NK-92 treated with Interleukin-12 subunit alpha and Interleukin-12 subunit beta, amount 100 ng/mL, for 24 hours (cell line): ENCODE measurements around the gene STUM.

Experiments
- DNase-seq: peaks from one replicate; lab custom pipeline; 2025; lab: John Stamatoyannopoulos, UW

The STUM gene

GRCh38 chr1:226533220-226533619, 15.3 kb upstream of the STUM start:
- no peak for DNase-seq

DNA sequence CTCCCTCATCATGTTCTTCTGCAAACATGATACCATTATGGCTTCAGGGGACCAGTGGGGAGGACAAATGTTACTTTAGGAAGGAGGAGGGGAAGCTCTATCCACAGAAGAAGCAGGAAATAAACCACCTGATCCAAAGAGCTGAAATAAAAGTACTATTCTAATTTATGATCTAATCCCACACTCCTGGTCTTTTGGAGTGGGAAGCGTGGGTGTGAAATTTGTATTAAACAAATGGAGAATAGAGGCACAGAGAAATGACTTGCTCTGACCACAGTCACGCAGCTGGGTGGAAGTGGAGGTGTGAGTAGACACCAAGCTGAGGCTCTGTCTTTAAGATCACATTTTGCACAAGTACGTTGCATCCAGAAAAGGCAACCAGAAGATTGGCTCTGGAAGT, 14.5 kb upstream of the STUM start:
- DNase-seq, result no peak

DNA sequence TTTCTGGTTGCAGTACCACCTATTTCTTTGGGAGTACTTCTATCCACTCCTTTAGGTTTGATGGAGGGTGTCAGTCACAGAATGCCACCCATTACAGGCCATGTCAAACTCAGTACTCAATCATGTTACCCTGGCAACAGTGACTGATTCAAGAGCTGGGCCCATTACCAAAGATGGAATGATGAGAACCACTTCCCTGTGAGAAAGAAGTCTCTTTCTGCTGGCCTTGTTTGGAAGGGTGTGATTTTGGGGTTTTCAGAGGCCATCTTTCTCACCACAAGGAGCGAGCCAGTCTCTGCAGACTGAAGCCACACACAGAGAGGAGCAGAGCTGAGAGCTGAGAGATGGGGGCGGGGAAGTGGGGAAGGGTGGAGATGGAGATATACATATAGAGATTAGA, 13.9 kb upstream of the STUM start:
- no peak for DNase-seq

- DNase-seq, result no peak
Observed at GRCh38 chr1:226535666-226536065, 12.9 kb upstream of the STUM start.

DNA sequence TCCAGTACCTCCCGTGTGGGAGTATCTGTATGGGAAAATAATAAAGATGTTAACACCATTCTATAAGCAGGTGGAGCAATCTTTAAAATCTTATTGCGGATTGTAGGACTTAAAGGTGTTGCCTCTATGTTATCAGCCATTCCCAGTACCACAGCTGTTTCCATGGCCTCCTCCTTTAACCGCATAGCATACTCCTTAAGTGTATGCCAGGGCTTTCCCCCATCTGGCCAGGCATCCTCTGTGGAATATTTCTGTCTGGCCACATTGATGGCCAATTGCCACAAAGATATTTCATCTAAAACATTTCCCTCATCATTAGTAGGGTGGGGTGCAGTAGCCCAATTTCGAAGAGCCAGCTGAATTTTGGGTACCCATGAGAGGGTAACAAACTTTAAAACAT, 7.3 kb upstream of the STUM start:
- no peak for DNase-seq

GRCh38 chr1:226541631-226542622, 6.6 kb upstream of the STUM start:
- DNase-seq, result no peak

- DNase-seq, result no peak
Observed at GRCh38 chr1:226542623-226543103, 5.9 kb upstream of the STUM start.

GRCh38 chr1:226545836-226546596, 2.5 kb upstream of the STUM start:
- DNase-seq, result no peak

DNA sequence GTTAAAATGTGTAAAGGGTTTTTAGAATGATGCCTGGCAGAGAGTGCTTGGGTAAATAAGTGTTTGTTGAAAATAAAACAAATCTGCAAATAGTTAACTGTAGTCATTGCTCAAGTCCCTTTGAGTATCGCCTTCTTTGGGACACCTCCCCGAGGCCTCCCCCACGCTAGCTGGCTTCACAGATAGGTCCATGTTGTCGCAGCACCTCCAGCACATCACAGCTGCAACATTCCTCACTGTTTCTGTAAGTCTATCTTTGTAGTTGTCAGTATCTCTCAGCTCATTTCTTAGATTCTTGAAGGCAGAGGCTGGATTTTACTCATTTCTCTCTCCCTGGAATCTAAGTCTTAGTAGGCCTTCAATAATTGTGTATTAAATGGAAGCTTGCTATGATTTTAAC, 1.6 kb upstream of the STUM start:
- DNase-seq, result no peak

DNA sequence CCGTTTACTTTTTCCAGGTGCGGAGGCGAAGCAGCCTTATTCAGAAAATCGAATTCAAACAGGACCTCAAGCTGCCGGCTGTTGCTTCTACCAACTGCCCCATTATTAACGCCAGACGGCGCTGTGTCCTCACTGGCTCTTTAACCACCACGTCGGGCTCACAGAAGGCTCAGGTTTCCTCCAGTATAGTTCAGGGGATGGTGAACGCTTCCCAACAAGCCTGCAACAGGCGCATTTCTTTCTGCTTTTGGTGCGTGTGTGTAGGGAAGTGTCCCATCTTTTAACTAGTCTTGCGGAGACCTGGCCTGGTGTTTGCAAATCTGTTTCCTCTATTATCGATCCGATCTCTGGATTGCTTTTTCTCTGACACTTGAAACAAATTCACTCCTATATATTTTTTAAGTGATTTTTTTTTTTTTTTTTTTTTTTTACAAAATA, 791 bp upstream of the STUM start:
- DNase-seq, result peak; percentile 15

DNA sequence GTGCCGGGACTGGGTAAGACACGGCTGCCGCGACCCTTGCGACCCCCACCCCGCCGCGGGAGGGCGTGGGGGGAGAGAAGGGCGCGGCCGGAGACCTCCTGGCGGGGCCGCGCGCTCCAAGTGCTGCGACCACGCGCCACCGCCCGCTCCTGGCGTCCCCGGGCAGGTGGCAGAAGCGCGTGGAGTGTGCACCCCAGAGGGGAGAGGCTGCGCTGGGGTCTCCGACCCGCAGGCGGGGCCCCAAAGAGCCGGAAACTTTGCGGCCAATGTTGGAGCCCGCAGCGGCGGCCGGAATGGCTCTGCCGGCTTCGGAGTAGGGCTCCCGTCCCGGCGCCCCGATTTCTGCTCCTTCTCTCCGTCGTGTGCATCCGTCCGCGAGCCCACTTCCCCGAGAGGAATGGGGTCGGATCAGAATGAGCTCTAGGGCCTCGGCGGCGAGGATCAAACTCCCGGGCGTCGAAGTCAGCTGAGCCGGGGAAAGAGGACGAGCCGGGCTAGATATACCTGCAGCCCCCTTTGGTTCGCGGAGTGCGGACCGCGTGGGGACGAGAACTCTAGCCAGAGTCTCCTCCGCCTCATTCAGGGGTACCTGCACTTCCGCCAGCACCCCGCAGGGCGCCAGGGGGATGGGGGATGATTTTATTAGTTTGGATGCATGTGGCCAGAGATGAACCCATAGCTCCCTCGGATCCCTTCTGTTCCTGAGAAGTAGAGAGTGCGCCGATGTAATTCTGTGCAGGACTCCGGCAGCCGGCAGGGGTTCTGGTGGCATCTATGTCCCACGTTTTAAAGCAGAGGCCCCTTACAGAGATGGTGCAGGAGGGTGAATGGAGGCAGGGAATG, 751 bp downstream of the STUM start:
- no peak for DNase-seq

DNA sequence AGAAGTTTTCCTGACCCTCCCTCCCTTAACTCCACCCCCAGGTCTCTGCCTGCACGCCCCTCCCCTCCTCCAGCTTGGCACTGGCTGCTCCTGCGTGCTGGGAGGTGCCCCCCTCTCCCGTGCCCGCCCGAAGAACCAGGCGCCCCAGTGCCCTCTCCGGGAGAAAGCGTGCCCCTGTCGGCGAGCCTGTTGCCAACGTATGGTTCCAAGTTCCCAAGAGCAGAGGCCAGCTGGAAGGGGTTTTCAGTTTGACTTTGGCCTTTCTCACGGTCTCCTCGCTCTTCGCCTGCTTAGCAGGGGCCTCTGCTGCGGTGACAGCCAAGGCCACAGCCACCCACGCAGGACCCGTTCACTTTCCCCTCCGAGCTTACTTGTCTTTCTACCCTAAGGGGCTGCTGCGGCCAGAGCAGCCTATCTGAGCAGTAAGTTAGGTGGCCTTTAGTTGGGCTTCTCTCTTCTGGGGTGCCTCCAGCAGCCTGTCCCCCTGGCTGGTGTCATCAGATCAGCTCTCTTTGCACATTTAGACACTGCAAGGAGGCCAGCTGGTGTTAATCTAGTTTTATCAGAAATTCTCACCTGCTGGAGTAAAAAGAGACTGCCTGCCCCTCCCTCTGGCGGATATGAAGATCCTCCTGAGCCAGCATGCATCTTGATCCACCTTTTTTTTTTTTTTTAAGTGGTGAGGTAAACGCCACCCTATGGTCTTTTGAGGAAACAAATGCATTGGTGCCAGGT, 1.5 kb downstream of the STUM start:
- no peak for DNase-seq

GRCh38 chr1:226550672-226551041, 2.1 kb downstream of the STUM start:
- no peak for DNase-seq

DNA sequence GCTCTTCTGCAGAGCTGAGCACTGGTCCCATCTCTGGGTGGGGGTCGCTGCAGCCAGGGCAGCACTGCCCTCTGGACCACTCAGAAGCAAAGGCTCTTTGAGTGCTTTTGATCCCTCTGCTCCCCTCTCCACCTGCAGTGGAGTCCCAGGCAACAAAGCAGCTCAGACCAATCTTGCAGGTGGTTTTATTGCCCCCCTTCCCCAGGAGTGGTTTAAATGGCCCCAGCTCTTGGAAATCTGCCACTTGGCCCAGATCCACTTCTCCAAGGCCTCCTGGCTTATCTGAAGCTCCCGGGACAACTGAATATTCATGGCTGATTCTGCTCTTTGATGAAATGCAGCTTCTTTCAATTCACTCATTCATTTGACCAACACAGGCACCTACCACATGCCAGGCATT, 2.7 kb downstream of the STUM start:
- no peak for DNase-seq

GRCh38 chr1:226552061-226552460, 3.5 kb downstream of the STUM start:
- DNase-seq, result no peak

GRCh38 chr1:226553266-226553923, 4.8 kb downstream of the STUM start:
- no peak for DNase-seq

- no peak for DNase-seq
Observed at GRCh38 chr1:226553924-226554282, 5.3 kb downstream of the STUM start.

- no peak for DNase-seq
Observed at GRCh38 chr1:226555092-226555491, 6.5 kb downstream of the STUM start.

GRCh38 chr1:226557424-226557823, 8.9 kb downstream of the STUM start:
- DNase-seq, result no peak

- DNase-seq, result no peak
Observed at GRCh38 chr1:226558036-226558650, 9.6 kb downstream of the STUM start.
